ENCODE measurements around the gene CDK12.
"Not testable (repeated sequence)": the region's sequence is repeated elsewhere in the genome, so short reads cannot be mapped to it uniquely, and the experiment has no call there.

Gene CDK12

GRCh38 chr17:39461113-39461925 lies at the start of gene CDK12:
CDK12 (plus strand) TSS chr17:39461486; CDS start chr17:39462072, 586 bp downstream.
- peak; percentile 99 for DNase-seq (ENCODE audit: low spot score)

DNA sequence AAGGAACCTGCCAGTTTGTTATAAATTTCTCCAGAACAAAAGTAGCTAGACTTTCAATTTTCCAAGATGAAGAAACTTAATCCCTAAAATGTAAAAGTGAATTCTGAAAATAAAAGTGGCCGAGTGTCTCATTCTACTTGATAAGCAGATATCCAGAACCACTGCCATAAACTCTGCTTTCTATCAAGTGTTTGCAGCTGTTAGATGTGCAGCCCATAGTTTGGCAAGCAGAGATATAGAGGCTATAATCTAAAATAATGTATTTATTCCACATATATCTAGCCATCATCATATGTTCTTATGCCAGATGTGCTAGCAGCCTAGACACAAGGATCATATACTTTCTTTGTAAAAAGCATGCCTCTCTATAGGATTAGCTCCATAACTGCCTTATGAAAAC lies 45.1 kb upstream of the CDK12 start:
- DNase-seq (ENCODE audit: low spot score) = no peak

GRCh38 chr17:39429600-39429999 lies 31.7 kb upstream of the CDK12 start:
- no peak for DNase-seq (ENCODE audit: low spot score)

- not testable (repeated sequence) for DNase-seq (ENCODE audit: low spot score)
These were observed 21.4 kb upstream of the CDK12 start for GRCh38 chr17:39439868-39440267.

DNA sequence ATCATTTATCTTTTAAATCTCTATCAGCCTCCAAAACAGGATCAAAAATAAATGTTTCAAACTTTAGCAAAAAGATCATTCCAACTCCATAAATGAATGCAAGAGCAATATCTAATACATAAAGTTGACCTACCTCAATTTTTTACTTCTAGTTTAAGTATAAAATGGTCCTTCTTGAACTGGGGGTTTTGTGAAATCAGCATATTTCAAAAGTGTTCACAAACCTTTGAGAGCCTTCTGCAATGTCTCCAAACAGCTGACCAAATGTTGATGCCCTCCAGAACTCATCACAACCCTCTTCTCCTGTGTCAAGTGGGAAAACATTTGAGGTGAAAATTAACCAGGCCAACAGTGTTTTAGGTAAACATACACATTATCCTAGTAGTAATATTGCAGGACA lies 18.0 kb upstream of the CDK12 start:
- DNase-seq (ENCODE audit: low spot score) = no peak

DNA sequence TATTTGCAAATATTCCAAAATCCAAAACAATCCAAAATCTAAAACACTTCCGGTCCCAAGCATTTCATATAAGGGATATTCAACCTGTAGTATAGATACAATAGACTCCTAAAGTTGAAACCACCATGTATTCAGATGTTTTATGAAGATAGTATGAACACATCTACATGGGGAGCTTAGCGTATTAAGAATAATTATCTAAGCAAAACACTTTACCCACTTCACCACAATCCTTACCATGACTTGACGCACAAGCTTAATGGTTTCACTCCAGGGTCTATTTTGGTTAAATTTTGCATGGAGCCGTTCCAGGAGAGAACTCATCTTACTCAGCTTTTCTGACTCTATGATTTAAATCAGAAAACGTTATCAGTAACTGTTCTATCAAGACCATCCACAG lies 13.7 kb upstream of the CDK12 start:
- no peak for DNase-seq (ENCODE audit: low spot score)

DNA sequence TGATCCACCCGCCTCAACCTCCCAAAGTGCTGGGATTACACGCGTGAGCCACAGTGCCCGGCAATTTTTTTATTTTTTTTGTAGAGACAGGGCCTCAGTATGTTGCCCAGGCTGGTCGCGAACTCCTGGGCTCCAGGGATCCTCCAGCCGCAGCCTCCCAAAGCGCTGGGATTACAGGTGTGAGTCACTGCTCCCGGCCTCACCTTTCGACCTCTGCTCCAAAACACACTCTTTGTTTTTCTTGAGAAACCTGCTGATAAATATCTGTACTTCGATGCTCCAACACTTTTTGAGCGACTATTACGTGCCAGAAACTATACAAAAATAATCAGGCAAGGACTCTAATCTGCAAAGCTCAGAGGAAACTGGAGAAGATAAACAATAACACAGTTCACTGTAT lies 11.2 kb upstream of the CDK12 start:
- no peak for DNase-seq (ENCODE audit: low spot score)

DNA sequence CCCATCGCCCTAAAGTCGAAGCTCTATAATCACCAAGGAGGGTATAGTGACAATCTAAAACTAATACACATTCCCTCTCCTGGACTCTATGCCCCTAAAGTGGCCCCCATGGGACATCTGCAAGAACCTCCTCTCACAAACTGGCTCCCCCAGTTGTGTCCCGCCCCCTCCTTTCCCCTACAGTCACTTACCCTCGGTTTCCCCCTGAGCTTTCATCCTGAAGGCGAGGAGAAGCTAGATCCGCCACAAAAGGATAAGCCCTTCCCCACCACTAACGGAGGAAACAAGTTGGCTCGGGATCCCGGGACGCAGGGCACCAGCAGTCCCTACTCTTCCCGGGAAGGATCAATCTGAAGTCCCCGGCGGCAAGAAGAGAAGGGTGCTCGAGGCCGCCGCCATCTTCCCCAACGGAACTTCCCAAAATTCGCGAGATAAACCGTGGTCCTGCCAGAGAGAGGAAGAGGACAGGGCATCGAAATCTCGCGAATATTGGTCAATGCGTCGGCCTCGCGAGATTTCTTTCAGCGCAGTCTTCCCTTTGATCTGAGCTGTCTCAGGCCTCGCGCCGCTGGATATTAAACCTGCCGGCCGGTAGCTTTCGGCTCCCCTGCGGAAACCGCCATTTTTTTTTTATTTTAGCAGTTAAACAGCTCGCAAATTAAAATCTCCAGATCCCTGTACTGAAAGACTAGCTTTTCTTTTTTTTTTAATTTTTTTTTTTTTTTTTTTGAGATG lies 10.3 kb upstream of the CDK12 start, which contains the start of gene MED1:
Gene MED1 (minus strand): TSS at position 417 of the 735 bp plus-strand sequence. CDS start 201 bp downstream, at position 216.
- DNase-seq (ENCODE audit: low spot score) = peak; percentile 100

GRCh38 chr17:39455919-39456318 lies 5.4 kb upstream of the CDK12 start:
- no peak for DNase-seq (ENCODE audit: low spot score)

- DNase-seq (ENCODE audit: low spot score) = no peak
These were observed 762 bp downstream of the CDK12 start for GRCh38 chr17:39461926-39462569.

DNA sequence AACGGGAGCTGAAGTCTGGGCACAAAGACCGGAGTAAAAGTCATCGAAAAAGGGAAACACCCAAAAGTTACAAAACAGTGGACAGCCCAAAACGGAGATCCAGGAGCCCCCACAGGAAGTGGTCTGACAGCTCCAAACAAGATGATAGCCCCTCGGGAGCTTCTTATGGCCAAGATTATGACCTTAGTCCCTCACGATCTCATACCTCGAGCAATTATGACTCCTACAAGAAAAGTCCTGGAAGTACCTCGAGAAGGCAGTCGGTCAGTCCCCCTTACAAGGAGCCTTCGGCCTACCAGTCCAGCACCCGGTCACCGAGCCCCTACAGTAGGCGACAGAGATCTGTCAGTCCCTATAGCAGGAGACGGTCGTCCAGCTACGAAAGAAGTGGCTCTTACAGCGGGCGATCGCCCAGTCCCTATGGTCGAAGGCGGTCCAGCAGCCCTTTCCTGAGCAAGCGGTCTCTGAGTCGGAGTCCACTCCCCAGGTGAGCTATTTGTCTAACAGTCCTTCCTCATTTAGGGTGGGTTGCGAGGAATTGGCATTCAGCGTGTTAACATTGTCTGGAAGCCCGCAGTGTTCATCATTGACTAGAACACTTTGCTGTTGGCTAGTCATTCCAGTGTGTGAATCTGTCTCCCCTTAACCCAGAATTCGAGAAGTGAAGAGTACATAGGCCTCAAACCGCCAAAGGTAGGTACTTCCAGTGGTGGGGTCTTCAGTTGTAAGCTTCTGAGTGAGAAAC lies 1.5 kb downstream of the CDK12 start:
- no peak for DNase-seq (ENCODE audit: low spot score)

GRCh38 chr17:39464639-39465181 lies 3.4 kb downstream of the CDK12 start:
- DNase-seq (ENCODE audit: low spot score) = not testable (repeated sequence)

GRCh38 chr17:39468610-39469009 lies 7.3 kb downstream of the CDK12 start:
- DNase-seq (ENCODE audit: low spot score) = not testable (repeated sequence)

DNA sequence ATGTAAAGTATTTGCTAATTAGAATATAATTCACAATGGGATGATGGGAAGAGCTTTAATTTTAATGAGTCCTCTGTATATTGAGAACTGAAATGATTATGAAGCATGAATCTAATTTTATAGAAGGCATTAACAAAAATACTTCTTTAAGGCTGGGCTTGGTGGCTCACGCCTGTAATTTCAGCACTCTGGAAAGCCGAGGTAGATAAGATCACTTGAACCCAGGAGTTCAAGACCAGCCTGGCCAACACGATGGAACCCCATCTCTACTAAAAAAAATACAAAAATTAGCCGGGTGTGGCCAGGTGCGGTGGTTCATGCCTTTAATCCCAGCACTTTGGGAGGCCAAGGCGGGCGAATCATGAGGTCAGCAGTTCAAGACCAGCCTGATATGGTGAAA lies 12.0 kb downstream of the CDK12 start:
- DNase-seq (ENCODE audit: low spot score) = no peak

- not testable (repeated sequence) for DNase-seq (ENCODE audit: low spot score)
These were observed 18.3 kb downstream of the CDK12 start for GRCh38 chr17:39479631-39480030.

DNA sequence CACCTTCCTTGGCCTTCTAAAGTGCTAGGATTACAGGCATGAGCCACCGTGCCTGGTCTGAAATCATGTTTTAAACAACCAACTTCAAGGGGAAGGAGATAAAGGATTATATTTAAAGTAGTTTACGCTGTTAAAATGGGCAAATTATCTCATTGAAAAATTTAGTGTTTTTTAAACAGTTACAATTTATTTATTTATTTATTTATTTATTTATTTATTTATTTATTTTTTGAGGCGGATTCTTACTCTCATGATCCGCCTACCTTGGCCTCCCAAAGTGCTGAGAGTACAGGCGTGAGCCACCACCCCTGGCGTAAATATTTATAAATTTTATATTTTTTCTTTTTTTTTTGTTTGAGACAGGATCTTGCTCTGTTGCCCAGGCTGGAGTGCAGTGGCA lies 22.2 kb downstream of the CDK12 start:
- no peak for DNase-seq (ENCODE audit: low spot score)

- no peak for DNase-seq (ENCODE audit: low spot score)
These were observed 22.9 kb downstream of the CDK12 start for GRCh38 chr17:39484178-39484577.

GRCh38 chr17:39485555-39485954 lies 24.3 kb downstream of the CDK12 start:
- no peak for DNase-seq (ENCODE audit: low spot score)

DNA sequence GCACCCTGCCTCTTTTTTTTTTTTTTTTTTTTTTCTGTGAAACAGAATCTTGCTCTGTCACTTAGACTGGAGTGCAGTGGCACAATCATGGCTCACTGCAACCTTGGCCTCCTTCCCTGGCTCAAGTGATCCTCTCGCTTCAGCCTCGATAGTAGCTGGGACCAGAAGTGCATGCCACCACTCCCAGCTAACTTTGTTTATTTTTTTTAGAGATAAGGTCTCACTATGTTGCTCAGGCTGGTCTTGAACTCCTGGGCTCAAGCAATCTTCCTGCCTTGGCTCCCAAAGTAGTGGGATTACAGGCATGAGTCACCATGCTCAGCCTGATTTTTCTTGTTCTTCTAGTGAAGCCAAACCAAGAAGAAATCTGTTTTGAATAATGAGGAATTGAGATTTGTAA lies 25.0 kb downstream of the CDK12 start:
- no peak for DNase-seq (ENCODE audit: low spot score)

DNA sequence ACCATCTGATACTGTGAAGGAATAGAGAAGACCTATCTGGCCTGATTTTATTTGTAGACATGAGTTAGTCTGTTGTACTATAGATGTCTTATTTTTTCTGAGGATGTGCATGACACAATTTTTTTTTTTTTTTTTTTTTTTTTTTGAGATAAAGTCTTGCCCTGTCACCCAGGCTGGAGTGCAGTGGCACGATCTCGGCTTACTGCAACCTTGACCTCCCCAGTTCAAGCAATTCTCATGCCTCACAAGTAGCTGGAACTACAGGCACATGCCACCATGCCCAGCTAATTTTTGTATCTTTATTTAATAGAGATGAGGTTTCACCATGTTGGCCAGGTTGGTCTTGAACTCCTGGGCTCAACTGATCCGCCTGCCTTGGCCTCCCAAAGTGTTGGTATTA lies 26.2 kb downstream of the CDK12 start:
- DNase-seq (ENCODE audit: low spot score) = not testable (repeated sequence)

DNA sequence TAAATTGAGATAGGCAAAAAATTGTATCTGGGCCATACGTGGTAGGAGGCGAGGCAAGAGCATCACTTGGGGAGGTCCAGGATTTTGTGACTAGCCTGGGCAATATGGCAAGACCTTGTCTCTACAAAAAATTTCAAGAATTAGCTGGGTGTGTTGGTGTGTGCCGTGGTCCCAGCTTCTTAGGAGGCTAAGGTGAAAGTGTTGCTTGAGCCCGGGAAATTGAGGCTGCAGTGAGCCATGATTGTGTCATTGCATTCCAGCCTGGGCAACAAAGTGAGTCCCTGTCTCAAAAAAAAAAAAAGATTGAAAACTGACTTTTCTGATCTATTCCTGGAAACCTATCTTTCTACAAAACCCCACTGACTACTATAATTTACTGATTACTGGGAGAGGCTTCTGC lies 26.7 kb downstream of the CDK12 start:
- no peak for DNase-seq (ENCODE audit: low spot score)

- not testable (repeated sequence) for DNase-seq (ENCODE audit: low spot score)
These were observed 35.6 kb downstream of the CDK12 start for GRCh38 chr17:39496921-39497320.

All from COLO829 (cell line).